GM12872 (cell line): ENCODE data around the gene PSMD14.

ENCODE experiments used
- TF ChIP-seq, protein P1 (sequence below): IDR thresholded peaks from 3 replicates; pipeline ENCODE4 v1.5.1; 2011; ENCODE audit warnings: low read depth, mild to moderate bottlenecking, low read length, moderate library complexity; ENCODE audit not compliant: insufficient read depth

PSMD14 gene

GRCh38 chr2:161386228-161386824 is 78.1 kb downstream of the PSMD14 start:
- TF ChIP-seq, protein P1, sequence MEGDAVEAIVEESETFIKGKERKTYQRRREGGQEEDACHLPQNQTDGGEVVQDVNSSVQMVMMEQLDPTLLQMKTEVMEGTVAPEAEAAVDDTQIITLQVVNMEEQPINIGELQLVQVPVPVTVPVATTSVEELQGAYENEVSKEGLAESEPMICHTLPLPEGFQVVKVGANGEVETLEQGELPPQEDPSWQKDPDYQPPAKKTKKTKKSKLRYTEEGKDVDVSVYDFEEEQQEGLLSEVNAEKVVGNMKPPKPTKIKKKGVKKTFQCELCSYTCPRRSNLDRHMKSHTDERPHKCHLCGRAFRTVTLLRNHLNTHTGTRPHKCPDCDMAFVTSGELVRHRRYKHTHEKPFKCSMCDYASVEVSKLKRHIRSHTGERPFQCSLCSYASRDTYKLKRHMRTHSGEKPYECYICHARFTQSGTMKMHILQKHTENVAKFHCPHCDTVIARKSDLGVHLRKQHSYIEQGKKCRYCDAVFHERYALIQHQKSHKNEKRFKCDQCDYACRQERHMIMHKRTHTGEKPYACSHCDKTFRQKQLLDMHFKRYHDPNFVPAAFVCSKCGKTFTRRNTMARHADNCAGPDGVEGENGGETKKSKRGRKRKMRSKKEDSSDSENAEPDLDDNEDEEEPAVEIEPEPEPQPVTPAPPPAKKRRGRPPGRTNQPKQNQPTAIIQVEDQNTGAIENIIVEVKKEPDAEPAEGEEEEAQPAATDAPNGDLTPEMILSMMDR: no peak

- TF ChIP-seq, protein P1: no peak
Observed at GRCh38 chr2:161388146-161388779, 80.0 kb downstream of the PSMD14 start.

DNA sequence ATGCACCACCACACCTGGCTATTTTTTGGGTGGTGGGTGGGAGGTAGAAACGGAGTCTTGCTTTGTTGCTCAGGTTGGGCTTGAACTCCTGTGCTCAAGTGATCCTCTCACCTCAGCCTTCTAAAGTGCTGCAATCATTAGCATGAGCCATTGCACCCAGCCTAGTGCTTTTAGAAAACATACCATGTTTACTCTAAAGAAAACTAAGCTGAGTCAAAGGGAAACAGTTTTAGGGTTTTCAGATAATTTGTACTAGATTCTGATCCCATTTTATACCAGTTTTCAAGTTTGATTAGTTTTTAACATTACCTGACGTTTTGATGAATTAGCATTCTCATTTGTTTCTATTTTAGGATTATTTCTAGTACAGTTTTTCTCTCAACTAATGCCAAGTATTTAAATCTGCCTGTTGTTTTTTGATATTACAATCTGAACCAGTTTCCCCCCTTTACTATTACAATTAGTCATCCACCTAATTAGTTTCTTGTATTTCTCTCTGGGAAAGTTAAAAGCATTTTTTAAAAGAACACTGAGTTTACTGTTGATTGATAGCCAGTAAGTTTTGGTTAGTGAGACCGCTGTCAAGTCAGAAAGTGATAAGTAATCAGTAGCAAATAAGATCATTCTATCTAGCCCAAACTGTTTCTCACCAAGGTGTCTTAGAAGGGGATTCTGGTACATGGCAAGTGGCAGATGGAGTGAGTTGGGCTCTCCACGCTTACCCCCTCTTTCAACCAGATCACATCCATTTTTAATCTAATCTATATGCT is 83.7 kb downstream of the PSMD14 start:
- TF ChIP-seq, protein P1: no peak

DNA sequence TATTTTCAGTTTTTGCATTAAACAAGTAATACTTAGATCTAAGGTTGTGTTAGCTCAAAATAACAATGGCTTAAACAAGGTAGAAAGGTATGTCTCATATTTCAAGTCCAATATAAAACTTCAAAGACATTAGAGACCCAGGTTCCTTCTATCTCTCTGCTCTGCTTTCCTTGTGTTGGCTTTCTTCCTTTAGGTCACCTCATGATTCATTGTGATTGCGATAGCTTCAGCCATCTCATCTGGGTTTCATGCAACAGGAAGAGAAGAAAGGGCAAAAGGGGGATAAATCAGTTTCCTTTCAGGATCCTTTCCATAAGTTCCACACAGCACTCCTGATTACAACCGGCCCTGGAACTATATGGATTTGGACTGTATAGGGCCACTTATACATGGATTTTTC is 91.9 kb downstream of the PSMD14 start:
- TF ChIP-seq, protein P1: no peak

DNA sequence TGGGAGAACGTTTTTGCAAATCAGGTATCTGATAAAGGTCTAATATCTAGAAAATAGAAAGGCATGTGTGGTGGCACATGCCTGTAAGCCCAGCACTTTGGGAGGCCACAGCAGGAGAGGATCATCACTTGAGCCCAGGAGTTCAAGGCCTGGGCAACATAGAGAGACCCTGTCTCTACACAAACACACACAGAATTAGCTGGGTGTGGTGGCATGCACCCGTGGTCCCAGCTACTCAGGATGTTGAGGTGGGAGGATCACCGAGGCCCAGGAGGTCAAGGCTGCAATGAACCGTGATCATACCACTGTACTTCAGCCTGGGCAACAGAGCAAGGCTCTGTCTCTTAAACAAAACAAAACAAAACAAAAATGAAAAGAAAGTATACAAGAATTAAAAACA is 94.1 kb downstream of the PSMD14 start:
- TF ChIP-seq, protein P1: no peak

DNA sequence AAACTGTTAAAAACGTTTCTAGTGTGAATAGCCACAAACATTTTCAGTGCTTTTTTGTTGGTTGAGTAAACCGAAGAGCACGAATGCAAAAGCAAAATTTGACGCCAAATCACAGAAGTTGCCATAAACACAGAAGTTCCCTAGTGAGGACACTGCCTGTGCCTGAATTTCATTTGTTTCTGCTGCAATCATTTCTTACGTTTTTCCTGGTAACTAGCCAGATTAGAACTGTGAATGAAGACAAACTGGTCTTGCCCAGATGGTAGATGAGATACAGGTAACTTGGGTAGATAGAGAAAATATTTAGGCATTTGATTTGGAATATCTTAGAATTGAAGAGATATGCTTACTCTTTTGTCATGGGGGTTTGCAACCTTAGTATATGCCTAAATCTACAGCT is 98.1 kb downstream of the PSMD14 start:
- TF ChIP-seq, protein P1: no peak

DNA sequence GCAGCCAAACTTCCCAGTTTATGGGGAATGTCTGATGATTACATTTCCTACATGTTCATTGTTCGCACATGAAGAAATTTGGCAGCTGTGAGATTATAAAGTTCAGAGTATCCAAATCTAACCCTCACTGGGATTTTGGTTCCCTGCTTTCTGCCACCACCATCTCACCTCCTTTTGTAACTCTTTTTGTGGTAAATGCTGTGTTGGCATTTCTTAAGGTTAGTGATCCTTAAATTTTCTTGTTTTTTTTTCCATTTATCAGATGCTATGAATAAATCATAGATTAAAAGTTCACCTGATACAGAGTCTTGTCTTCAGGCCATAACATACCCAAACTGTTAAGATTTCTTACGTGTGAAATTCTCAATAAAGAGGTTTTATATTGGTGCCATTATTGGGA is 99.4 kb downstream of the PSMD14 start:
- TF ChIP-seq, protein P1: no peak
